NCI-H69 (cell line): ENCODE measurements around the gene CHRNE.

ENCODE experiments used
- DNase-seq: peaks from one replicate; lab custom pipeline; 2025; lab: John Stamatoyannopoulos, UW

The CHRNE gene

DNA sequence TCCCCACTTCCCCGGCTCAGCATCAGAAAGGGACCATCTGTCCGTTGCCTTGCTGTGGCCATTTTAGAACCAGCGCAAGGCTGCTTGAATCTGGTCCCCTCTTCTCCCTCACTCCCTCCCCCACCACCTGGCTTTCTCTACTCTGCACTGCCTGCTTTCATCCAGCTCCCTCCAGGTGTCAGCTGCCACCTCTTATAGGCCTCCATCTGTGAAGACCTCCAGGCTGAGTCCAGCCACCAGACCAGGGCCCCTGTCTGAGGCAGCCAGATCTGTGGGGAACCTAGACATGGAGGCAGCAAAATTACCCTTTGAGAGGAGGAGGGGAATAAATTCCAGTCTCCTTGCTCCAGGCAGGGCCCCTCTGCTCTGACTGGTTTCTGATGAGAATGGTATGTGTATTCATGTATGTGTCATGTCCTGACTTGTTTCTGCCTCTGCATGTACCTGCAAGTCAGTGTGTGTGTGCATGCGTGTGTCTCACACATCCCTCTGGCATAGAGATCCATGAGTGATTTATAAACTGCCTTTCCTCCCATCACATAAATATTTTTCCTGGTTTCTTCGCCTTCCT lies 48.7 kb downstream of the CHRNE start:
- no peak for DNase-seq

DNA sequence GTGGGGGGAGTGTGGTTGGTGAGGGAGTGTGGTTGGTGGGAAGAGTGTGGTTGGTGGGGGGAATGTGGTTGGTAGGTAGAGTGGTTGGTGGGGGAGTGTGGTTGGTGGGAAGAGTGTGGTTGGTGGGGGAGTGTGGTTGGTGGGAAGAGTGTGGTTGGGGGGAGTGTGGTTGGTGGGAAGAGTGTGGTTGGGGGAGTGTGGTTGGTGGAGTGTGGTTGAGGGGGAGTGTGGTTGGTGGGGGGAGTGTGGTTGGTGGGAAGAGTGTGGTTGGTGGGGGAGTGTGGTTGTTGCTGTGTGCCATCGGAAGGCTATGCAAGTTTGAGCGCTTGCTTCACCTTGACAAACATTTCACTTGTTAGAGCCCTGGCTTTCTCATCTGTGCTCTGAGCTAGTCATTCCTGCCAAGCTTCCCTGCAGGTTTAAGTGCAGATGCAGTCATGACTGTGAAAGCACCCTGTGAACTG lies 49.7 kb downstream of the CHRNE start:
- DNase-seq, result no peak

DNA sequence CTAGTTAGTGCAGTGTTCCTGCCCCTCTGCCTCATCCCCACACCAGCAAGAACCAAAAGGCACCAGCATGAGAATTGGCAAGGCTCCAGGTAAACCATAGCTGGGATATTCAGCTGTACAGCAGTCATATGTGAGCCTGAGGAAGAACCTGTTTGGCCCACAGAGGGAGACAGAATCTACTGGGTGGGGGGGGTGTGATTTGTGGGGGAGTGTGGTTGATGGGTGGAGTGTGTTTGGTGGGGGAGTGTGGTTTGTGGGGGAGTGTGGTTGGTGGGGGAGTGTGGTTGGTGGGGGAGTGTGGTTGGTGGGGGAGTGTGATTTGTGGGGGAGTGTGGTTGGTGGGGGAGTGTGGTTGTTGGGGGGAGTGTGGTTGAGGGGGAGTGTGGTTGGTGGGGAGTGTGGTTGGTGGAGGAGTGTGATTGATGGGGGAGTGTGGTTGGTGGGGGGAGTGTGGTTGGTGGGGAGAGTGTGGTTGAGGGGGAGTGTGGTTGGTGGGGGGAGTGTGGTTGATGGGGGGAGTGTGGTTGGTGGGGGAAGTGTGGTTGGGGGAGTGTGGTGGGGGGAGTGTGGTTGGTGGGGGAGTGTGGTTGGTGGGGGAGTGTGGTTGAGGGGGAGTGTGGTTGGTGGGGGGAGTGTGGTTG lies 50.2 kb downstream of the CHRNE start:
- peak; percentile 51 for DNase-seq

DNA sequence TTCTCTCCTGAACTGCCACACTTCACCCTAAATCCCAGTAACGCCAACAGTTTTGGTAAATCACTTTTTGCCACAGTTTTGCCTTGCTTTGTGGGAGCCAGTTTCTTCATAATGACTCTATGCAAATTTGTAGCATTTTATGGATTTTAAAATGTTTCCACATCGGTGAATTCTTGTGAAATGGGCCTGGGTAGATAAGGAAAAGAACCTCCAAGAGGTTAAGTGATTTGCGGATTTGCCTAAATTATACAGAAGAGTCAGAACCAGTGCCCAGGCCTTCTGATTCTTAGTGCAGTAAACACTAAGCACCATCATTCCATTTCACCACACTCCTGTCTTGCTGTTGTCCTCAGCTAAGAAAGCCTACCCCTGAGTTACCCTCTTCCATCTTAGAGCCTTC lies 51.8 kb downstream of the CHRNE start:
- DNase-seq, result no peak

DNA sequence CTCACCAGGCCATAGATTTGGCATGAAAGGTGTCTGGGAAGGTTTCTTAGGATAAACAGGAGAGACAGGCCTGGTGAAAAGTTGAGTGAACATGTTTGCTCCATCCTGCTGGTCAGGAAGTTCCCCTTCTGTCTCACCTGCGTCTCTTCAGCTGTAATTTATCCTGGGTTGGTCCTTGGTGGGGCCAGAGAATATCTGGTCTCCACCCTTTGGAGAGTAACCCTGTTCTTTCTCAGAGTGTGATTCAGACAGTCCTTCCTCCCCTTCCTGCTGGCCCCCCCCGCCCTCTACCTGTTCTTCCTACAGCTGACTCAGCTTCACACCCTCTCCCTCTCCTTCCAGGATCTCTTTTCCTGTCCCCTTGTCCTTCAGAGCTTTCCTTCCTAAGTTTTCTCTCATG lies 52.7 kb downstream of the CHRNE start:
- peak; percentile 26 for DNase-seq

DNA sequence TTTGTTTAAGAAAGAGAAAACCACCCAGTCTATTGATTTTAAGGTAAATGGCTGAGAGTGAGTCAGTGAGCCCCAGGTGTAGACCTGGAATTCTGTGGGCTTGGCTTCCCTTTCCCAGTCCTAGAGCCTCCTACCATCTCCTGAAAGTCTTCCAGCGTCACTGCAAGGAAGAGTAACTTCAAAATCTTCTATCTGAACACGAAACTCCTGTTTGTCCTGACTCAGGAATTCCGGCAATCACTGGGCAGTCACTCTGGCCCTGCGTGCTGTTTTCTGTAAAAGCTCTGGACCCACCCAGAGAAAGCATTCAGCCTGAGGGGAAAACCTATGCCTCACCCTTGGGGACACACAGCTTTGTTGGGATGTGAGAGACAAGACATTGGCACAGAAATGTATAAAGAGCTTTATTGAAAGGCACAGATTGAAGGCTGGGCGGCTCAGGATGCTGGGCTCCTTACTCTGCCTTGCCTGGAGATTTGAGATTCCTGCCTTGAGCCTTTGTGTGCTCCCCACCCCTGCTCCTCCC lies 53.8 kb downstream of the CHRNE start:
- no peak for DNase-seq
